Inferior parietal cortex (tissue), 1 donor: ENCODE measurements around the gene FBXO31.
"Not testable (repeated sequence)": the region's sequence is repeated elsewhere in the genome, so short reads cannot be mapped to it uniquely, and the experiment has no call there.

Source experiments
- DNase-seq: peaks from one replicate; pipeline ENCODE4 v3.0.0-alpha.2; 2016; ENCODE audit errors: extremely low spot score

Gene FBXO31

GRCh38 chr16:87363771-87364455 is 19.7 kb downstream of the FBXO31 start:
- no peak for DNase-seq

GRCh38 chr16:87362828-87363559 is 20.6 kb downstream of the FBXO31 start:
- not testable (repeated sequence) for DNase-seq

- no peak for DNase-seq
Observed at GRCh38 chr16:87361916-87362619, 21.5 kb downstream of the FBXO31 start.

GRCh38 chr16:87360862-87361610 is 22.5 kb downstream of the FBXO31 start:
- no peak for DNase-seq

GRCh38 chr16:87359121-87359520 is 24.5 kb downstream of the FBXO31 start:
- no peak for DNase-seq

- no peak for DNase-seq
Observed at GRCh38 chr16:87358696-87359095, 24.9 kb downstream of the FBXO31 start.

GRCh38 chr16:87358250-87358649 is 25.3 kb downstream of the FBXO31 start:
- no peak for DNase-seq

- DNase-seq = no peak
Observed at GRCh38 chr16:87356491-87356853, 27.1 kb downstream of the FBXO31 start.

- no peak for DNase-seq
Observed at GRCh38 chr16:87353613-87354012, 30.0 kb downstream of the FBXO31 start.

GRCh38 chr16:87352818-87353217 is 30.8 kb downstream of the FBXO31 start:
- no peak for DNase-seq

GRCh38 chr16:87351320-87351698 is 32.3 kb downstream of the FBXO31 start:
- DNase-seq = no peak

GRCh38 chr16:87350681-87351319 is 32.8 kb downstream of the FBXO31 start:
- peak; percentile 59 for DNase-seq

GRCh38 chr16:87350031-87350430 is 33.5 kb downstream of the FBXO31 start:
- DNase-seq = no peak

GRCh38 chr16:87348616-87349157 is 34.9 kb downstream of the FBXO31 start:
- DNase-seq = no peak

GRCh38 chr16:87347932-87348615 is 35.5 kb downstream of the FBXO31 start:
- DNase-seq = no peak

- no peak for DNase-seq
Observed at GRCh38 chr16:87346517-87347060, 37.0 kb downstream of the FBXO31 start.

GRCh38 chr16:87345726-87346424 is 37.7 kb downstream of the FBXO31 start:
- DNase-seq = no peak

GRCh38 chr16:87344931-87345631 is 38.5 kb downstream of the FBXO31 start:
- no peak for DNase-seq
